HL-60 (cell line): ENCODE measurements around the gene KIAA0040.

Source experiments
- DNase-seq, 2 experiments: peaks; one replicate each; pipeline ENCODE4 v3.0.0-alpha.2; 2010 to 2020; ENCODE audit warnings: low read depth in 1 of 2, low spot score in 1 of 2
- H3K27ac ChIP-seq: fragments of 250-450 bp; sonication (Bioruptor Pico); replicated peaks from 2 replicates; pipeline ENCODE4 v1.5.1; 2020; ENCODE audit warnings: mild to moderate bottlenecking, moderate library complexity
- H3K27me3 ChIP-seq: fragments of 250-450 bp; sonication (Bioruptor Pico); 2 replicates; pipeline ENCODE4 v1.5.1; 2021; ENCODE audit warnings: mild to moderate bottlenecking, moderate library complexity; ENCODE audit not compliant: insufficient read depth, poor library complexity, severe bottlenecking
- H3K4me3 ChIP-seq: replicated peaks from 2 replicates; pipeline ENCODE4 v1.5.1; 2011; ENCODE audit warnings: mild to moderate bottlenecking, control low read depth, low read length; ENCODE audit not compliant: insufficient read depth
- GABPA ChIP-seq: IDR thresholded peaks from 2 replicates; pipeline ENCODE4 v1.6.1; 2012; ENCODE audit warnings: low read depth
- POLR2AphosphoS5 ChIP-seq: IDR thresholded peaks from 2 replicates; pipeline ENCODE4 v1.6.1; 2012; ENCODE audit warnings: low read depth
- REST ChIP-seq: IDR thresholded peaks from 2 replicates; pipeline ENCODE4 v1.6.1; 2012; ENCODE audit warnings: low read depth; ENCODE audit not compliant: insufficient replicate concordance
- SPI1 ChIP-seq: IDR thresholded peaks from 2 replicates; pipeline ENCODE4 v1.6.1; 2012; ENCODE audit warnings: low read depth, mild to moderate bottlenecking, borderline replicate concordance
- TF ChIP-seq, protein P1 (sequence below): IDR thresholded peaks from one replicate; pipeline ENCODE4 v1.5.1; 2011; ENCODE audit warnings: low read length, control low read depth, inconsistent platforms; ENCODE audit not compliant: insufficient read depth

Gene KIAA0040

GRCh38 chr1:175168782-175169181 lies 23.8 kb downstream of the KIAA0040 start:
- Histone ChIP-seq H3K27ac (no peak overlapping the region), H3K27me3 (peaks cover 3% of the 10 kb centered on the region), H3K4me3 (no peak overlapping the region)
- TF ChIP-seq, protein P1, sequence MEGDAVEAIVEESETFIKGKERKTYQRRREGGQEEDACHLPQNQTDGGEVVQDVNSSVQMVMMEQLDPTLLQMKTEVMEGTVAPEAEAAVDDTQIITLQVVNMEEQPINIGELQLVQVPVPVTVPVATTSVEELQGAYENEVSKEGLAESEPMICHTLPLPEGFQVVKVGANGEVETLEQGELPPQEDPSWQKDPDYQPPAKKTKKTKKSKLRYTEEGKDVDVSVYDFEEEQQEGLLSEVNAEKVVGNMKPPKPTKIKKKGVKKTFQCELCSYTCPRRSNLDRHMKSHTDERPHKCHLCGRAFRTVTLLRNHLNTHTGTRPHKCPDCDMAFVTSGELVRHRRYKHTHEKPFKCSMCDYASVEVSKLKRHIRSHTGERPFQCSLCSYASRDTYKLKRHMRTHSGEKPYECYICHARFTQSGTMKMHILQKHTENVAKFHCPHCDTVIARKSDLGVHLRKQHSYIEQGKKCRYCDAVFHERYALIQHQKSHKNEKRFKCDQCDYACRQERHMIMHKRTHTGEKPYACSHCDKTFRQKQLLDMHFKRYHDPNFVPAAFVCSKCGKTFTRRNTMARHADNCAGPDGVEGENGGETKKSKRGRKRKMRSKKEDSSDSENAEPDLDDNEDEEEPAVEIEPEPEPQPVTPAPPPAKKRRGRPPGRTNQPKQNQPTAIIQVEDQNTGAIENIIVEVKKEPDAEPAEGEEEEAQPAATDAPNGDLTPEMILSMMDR = no peak
- no peak for TF ChIP-seq POLR2AphosphoS5
- no peak for TF ChIP-seq GABPA
- no peak for TF ChIP-seq REST
- no peak for TF ChIP-seq SPI1
- no peak for DNase-seq

- Histone ChIP-seq H3K27me3 (peaks cover 3% of the 10 kb centered on the region), H3K4me3 (no peak overlapping the region), H3K27ac (no peak overlapping the region)
- DNase-seq = no peak
- TF ChIP-seq GABPA = no peak
- TF ChIP-seq POLR2AphosphoS5 = no peak
- TF ChIP-seq, protein P1 = no peak
- no peak for TF ChIP-seq SPI1
- no peak for TF ChIP-seq REST
Measured at GRCh38 chr1:175167861-175168260, 24.7 kb downstream of the KIAA0040 start.

- TF ChIP-seq, protein P1 = no peak
- TF ChIP-seq POLR2AphosphoS5 (no peak), REST (no peak), SPI1 (no peak), GABPA (no peak)
- DNase-seq = no peak
- H3K4me3 ChIP-seq = no peak overlapping the region
- no peak overlapping the region for H3K27ac ChIP-seq
- peaks cover 3% of the 10 kb centered on the region for H3K27me3 ChIP-seq
Measured at GRCh38 chr1:175166746-175167145, 25.8 kb downstream of the KIAA0040 start.
